ENCODE data around the gene PPEF2. TPM values are rescaled to one million over a fixed set of nuclear protein-coding genes. Genes with fewer than 3 reads are reported as not detected.

Gene PPEF2
- total RNA-seq, 4 donors from 2014 or later: 0.32 TPM; not detected in 3

- Histone ChIP-seq H3K36me3 (peaks cover 0 to 15% (median 1%) of the 10 kb centered on the region in 4 donors), H3K9me3 (no peaks in the 10 kb centered on the region), H3K27ac (no peak overlapping the region), H3K4me3 (no peak overlapping the region), H3K27me3 (no peaks in the 10 kb centered on the region), H3K4me1 (peaks cover 4 to 38% (median 25%) of the 10 kb centered on the region in 4 donors)
- intact Hi-C loops (cut with DNase I; ENCODE audit: low total_unique reads) (no loop called here), in situ Hi-C loops (cut with MboI; ENCODE audit: low pct_ligation_motif_present in 1 of 4, low pct_unique_long_range_greater_than_20kb in 1 of 4, low sequenced_read_pairs in 3 of 4) (no loop called here)
- TF ChIP-seq POLR2AphosphoS5 (IDR thresholded peaks at IDR 0.05) (no peak), POLR2A (IDR thresholded peaks at IDR 0.05) (no peak), CTCF (IDR thresholded peaks at IDR 0.05) (no peak), EP300 (IDR thresholded peaks at IDR 0.05; ENCODE audit: low read depth) (no peak)
- no peak for DNase-seq
- WGBS, 2 donors (ENCODE audit: low coverage in 1 of 2): 90 to 98% methylated on average over 4 to 5 of the region's 5 CpGs
Observed at GRCh38 chr4:75924309-75924827, 22.1 kb upstream of the PPEF2 start.

- peaks cover 0 to 15% (median 0%) of the 10 kb centered on the region in 4 donors for H3K36me3 ChIP-seq
- no peak for TF ChIP-seq CTCF (IDR thresholded peaks at IDR 0.05)
- TF ChIP-seq POLR2AphosphoS5 (IDR thresholded peaks at IDR 0.05): no peak
- no peak for TF ChIP-seq POLR2A (IDR thresholded peaks at IDR 0.05)
- no peak for TF ChIP-seq EP300 (IDR thresholded peaks at IDR 0.05; ENCODE audit: low read depth)
- H3K4me1 ChIP-seq: peaks cover 4 to 46% (median 29%) of the 10 kb centered on the region in 4 donors
- no peaks in the 10 kb centered on the region for H3K9me3 ChIP-seq
- H3K27me3 ChIP-seq: no peaks in the 10 kb centered on the region
- in situ Hi-C loops (cut with MboI; ENCODE audit: low pct_ligation_motif_present in 1 of 4, low pct_unique_long_range_greater_than_20kb in 1 of 4, low sequenced_read_pairs in 3 of 4) (no loop called here), intact Hi-C loops (cut with DNase I; ENCODE audit: low total_unique reads) (no loop called here)
- peak overlapping the region; percentile 70 to 82 (median 80) for H3K27ac ChIP-seq
- WGBS, 2 donors (ENCODE audit: low coverage in 1 of 2): 91 to 100% methylated on average over 1 of the region's 1 CpG
- no peak for DNase-seq
- H3K4me3 ChIP-seq: no peak overlapping the region
Observed at GRCh38 chr4:75922588-75922987, 20.3 kb upstream of the PPEF2 start.

GRCh38 chr4:75921910-75922309, 19.7 kb upstream of the PPEF2 start:
- peak; percentile 47 for DNase-seq
- Histone ChIP-seq H3K4me3 (no peak overlapping the region), H3K27ac (peak overlapping the region; percentile 70 to 82 (median 80)), H3K4me1 (peaks cover 4 to 50% (median 29%) of the 10 kb centered on the region in 4 donors), H3K9me3 (no peaks in the 10 kb centered on the region), H3K27me3 (no peaks in the 10 kb centered on the region), H3K36me3 (peaks cover 0 to 17% (median 0%) of the 10 kb centered on the region in 4 donors)
- 53 to 67% methylated on average over 1 to 2 of the region's 2 CpGs for WGBS, 2 donors (ENCODE audit: low coverage in 1 of 2)
- TF ChIP-seq EP300 (IDR thresholded peaks at IDR 0.05; ENCODE audit: low read depth): no peak
- TF ChIP-seq POLR2A (IDR thresholded peaks at IDR 0.05): no peak
- TF ChIP-seq POLR2AphosphoS5 (IDR thresholded peaks at IDR 0.05): peak in 1 of 3 donors; percentile 13
- no peak for TF ChIP-seq CTCF (IDR thresholded peaks at IDR 0.05)
- intact Hi-C loops (cut with DNase I; ENCODE audit: low total_unique reads): no loop called here
- in situ Hi-C loops (cut with MboI; ENCODE audit: low pct_ligation_motif_present in 1 of 4, low pct_unique_long_range_greater_than_20kb in 1 of 4, low sequenced_read_pairs in 3 of 4): no loop called here

GRCh38 chr4:75920327-75920726, 18.1 kb upstream of the PPEF2 start:
- H3K4me1 ChIP-seq: peaks cover 15 to 65% (median 40%) of the 10 kb centered on the region in 4 donors
- WGBS, 2 donors (ENCODE audit: low coverage in 1 of 2): 56% methylated on average over 4 of the region's 4 CpGs; no CpG with 5 or more reads in 1 of the 2 donors
- DNase-seq: peak; percentile 21
- TF ChIP-seq POLR2A (IDR thresholded peaks at IDR 0.05): no peak
- no peak for TF ChIP-seq CTCF (IDR thresholded peaks at IDR 0.05)
- no peak for TF ChIP-seq POLR2AphosphoS5 (IDR thresholded peaks at IDR 0.05)
- no peak for TF ChIP-seq EP300 (IDR thresholded peaks at IDR 0.05; ENCODE audit: low read depth)
- no peaks in the 10 kb centered on the region for H3K27me3 ChIP-seq
- H3K9me3 ChIP-seq: no peaks in the 10 kb centered on the region
- in situ Hi-C loops (cut with MboI; ENCODE audit: low pct_ligation_motif_present in 1 of 4, low pct_unique_long_range_greater_than_20kb in 1 of 4, low sequenced_read_pairs in 3 of 4) (no loop called here), intact Hi-C loops (cut with DNase I; ENCODE audit: low total_unique reads) (no loop called here)
- peak overlapping the region; percentile 70 to 82 (median 80) for H3K27ac ChIP-seq
- peaks cover 0 to 15% (median 0%) of the 10 kb centered on the region in 4 donors for H3K36me3 ChIP-seq
- no peak overlapping the region for H3K4me3 ChIP-seq

Measured in transverse colon (tissue), 4 donors.